ENCODE data around the gene GRIK1.
"Not testable (repeated sequence)": the region's sequence is repeated elsewhere in the genome, so short reads cannot be mapped to it uniquely, and the experiment has no call there.

GRIK1 gene

GRCh38 chr21:29939924-29940275, at the start of gene GRIK1:
Gene GRIK1, minus strand, starts transcription at chr21:29939996.
- DNase-seq: peak in 26 of 42 donors; percentile 1 to 44 (median 14)
- intact Hi-C loops (cut with DNase I): no loop called here

- DNase-seq: no peak
- intact Hi-C loops (cut with DNase I): no loop called here
Measured at GRCh38 chr21:29987762-29988161, 48.0 kb upstream of the GRIK1 start.

GRCh38 chr21:29985866-29986265, 46.1 kb upstream of the GRIK1 start:
- intact Hi-C loops (cut with DNase I): no loop called here
- no peak for DNase-seq

GRCh38 chr21:29979043-29979442, 39.2 kb upstream of the GRIK1 start:
- intact Hi-C loops (cut with DNase I): no loop called here
- DNase-seq: no peak

GRCh38 chr21:29975776-29976175, 36.0 kb upstream of the GRIK1 start:
- intact Hi-C loops (cut with DNase I): no loop called here
- DNase-seq: no peak

- intact Hi-C loops (cut with DNase I): no loop called here
Measured at GRCh38 chr21:29973258-29973657, 33.5 kb upstream of the GRIK1 start.

GRCh38 chr21:29961291-29962027, 21.7 kb upstream of the GRIK1 start:
- DNase-seq: no peak
- intact Hi-C loops (cut with DNase I): no loop called here

More at GRCh38 chr21:29973258-29973657, 33.5 kb upstream of the GRIK1 start:
- no peak for DNase-seq

- intact Hi-C loops (cut with DNase I): no loop called here
- no peak for DNase-seq
Measured at GRCh38 chr21:29958551-29958950, 18.8 kb upstream of the GRIK1 start.

GRCh38 chr21:29958035-29958434, 18.2 kb upstream of the GRIK1 start:
- intact Hi-C loops (cut with DNase I); DNase-seq: not testable (repeated sequence)

- DNase-seq: no peak
- intact Hi-C loops (cut with DNase I): no loop called here
Measured at GRCh38 chr21:29953690-29954089, 13.9 kb upstream of the GRIK1 start.

- no peak for DNase-seq
- intact Hi-C loops (cut with DNase I): no loop called here
Measured at GRCh38 chr21:29953072-29953471, 13.3 kb upstream of the GRIK1 start.

GRCh38 chr21:29951911-29952310, 12.1 kb upstream of the GRIK1 start:
- no peak for DNase-seq
- intact Hi-C loops (cut with DNase I): no loop called here

GRCh38 chr21:29949991-29950390, 10.2 kb upstream of the GRIK1 start:
- no peak for DNase-seq
- intact Hi-C loops (cut with DNase I): no loop called here

- intact Hi-C loops (cut with DNase I): no loop called here
- no peak for DNase-seq
Measured at GRCh38 chr21:29947119-29947518, 7.3 kb upstream of the GRIK1 start.

- no peak for DNase-seq
- intact Hi-C loops (cut with DNase I): no loop called here
Measured at GRCh38 chr21:29943885-29944284, 4.1 kb upstream of the GRIK1 start.

GRCh38 chr21:29942034-29942433, 2.2 kb upstream of the GRIK1 start:
- intact Hi-C loops (cut with DNase I): no loop called here
- no peak for DNase-seq

- intact Hi-C loops (cut with DNase I): no loop called here
- DNase-seq: no peak
Measured at GRCh38 chr21:29940991-29941390, 1.2 kb upstream of the GRIK1 start.

- DNase-seq: no peak
- intact Hi-C loops (cut with DNase I): no loop called here
Measured at GRCh38 chr21:29940361-29940760, 565 bp upstream of the GRIK1 start.

GRCh38 chr21:29939104-29939923, 482 bp downstream of the GRIK1 start:
- intact Hi-C loops (cut with DNase I): no loop called here

GRCh38 chr21:29938776-29939103, 1.1 kb downstream of the GRIK1 start:
- intact Hi-C loops (cut with DNase I): no loop called here
- peak in 4 of 42 donors; percentile 1 to 7 (median 4) for DNase-seq

More at GRCh38 chr21:29939104-29939923, 482 bp downstream of the GRIK1 start:
- DNase-seq: peak in 37 of 42 donors; percentile 2 to 52 (median 26)

- intact Hi-C loops (cut with DNase I): no loop called here
- DNase-seq: no peak
Measured at GRCh38 chr21:29933088-29933487, 6.7 kb downstream of the GRIK1 start.

Measured in head of caudate nucleus (tissue), 42 donors.